Tibial nerve (tissue), 4 donors: ENCODE data around the gene OXA1L. TPM values are rescaled to one million over a fixed set of nuclear protein-coding genes. Genes with fewer than 3 reads are reported as not detected.
"Not testable (repeated sequence)": the region's sequence is repeated elsewhere in the genome, so short reads cannot be mapped to it uniquely, and the experiment has no call there.

Experiments used
- DNase-seq, 2 donors: peaks; one replicate each; pipeline ENCODE4 v3.0.0-alpha.2; 2019; ENCODE audit warnings: low spot score in 2 of 2
- H3K27ac ChIP-seq, 4 donors: fragments of 200-600 bp; sonication (generic) in 3 of 4; one replicate each; pipeline ENCODE4 v1.5.1; 2017 to 2019; ENCODE audit warnings: mild to moderate bottlenecking in 1 of 4
- H3K27me3 ChIP-seq, 2 donors: fragments of 200-600 bp; sonication (generic) in 1 of 2; one replicate each; pipeline versions ENCODE4 v1.5.1 to v1.6.0; 2017 to 2019
- H3K36me3 ChIP-seq, 3 donors: fragments of 200-600 bp; sonication (generic); one replicate each; pipeline ENCODE4 v1.5.1; 2018 to 2019
- H3K4me1 ChIP-seq, 4 donors: fragments of 200-600 bp; sonication (generic) in 3 of 4; one replicate each; pipeline ENCODE4 v1.5.1; 2017 to 2019
- H3K4me3 ChIP-seq, 4 donors: fragments of 200-600 bp; sonication (generic) in 3 of 4; one replicate each; pipeline ENCODE4 v1.5.1; 2017 to 2019; ENCODE audit warnings: mild to moderate bottlenecking in 1 of 4, moderate library complexity in 1 of 4
- H3K9me3 ChIP-seq, 4 donors: fragments of 200-600 bp; sonication (generic) in 3 of 4; one replicate each; pipeline ENCODE4 v1.5.1; 2017 to 2019
- CTCF ChIP-seq, 5 experiments: fragments of 200-600 bp in 3 of 5; fragments of 450-650 bp in 2 of 5; sonication (generic) in 3 of 5; IDR thresholded peaks; one replicate each; pipeline ENCODE4 v1.5.1; 2016 to 2019; ENCODE audit warnings: antibody characterized with exemption in 5 of 5, mild to moderate bottlenecking in 3 of 5, moderate library complexity in 2 of 5
- EP300 ChIP-seq, 2 donors: sonication (generic); formaldehyde crosslinking; IDR thresholded peaks; one replicate each; pipeline ENCODE4 v1.6.1; 2017; ENCODE audit warnings: antibody characterized with exemption in 2 of 2, mild to moderate bottlenecking in 1 of 2
- POLR2A ChIP-seq, 2 donors: fragments of 450-650 bp; IDR thresholded peaks; one replicate each; pipeline ENCODE4 v1.6.1; 2017; ENCODE audit warnings: antibody characterized with exemption in 2 of 2, mild to moderate bottlenecking in 2 of 2, moderate library complexity in 2 of 2
- WGBS, 2 donors: methylation state at CpG; one replicate each; pipeline ENCODE4 v1.1.5; 2018; 5-methylcytosine and 5-hydroxymethylcytosine counted together
- total RNA-seq, 4 donors: library from RNA; depleted of rRNA; stranded (reverse); fragments of >200 nt; gene quantifications; one replicate each; pipeline ENCODE4 v1.1.0, GENCODE V29; 2016

OXA1L gene
- total RNA-seq, 4 donors from 2014 or later, result 65.5 to 79.6 (median 69.6) TPM

GRCh38 chr14:22792158-22792557 is 25.7 kb downstream of the OXA1L start:
- DNase-seq, result no peak
- no peaks in the 10 kb centered on the region for H3K27me3 ChIP-seq
- no peak overlapping the region for H3K4me3 ChIP-seq
- no peak for TF ChIP-seq CTCF (IDR thresholded peaks at IDR 0.05)
- TF ChIP-seq EP300 (IDR thresholded peaks at IDR 0.05), result no peak
- no peak for TF ChIP-seq POLR2A (IDR thresholded peaks at IDR 0.05)
- no peak overlapping the region for H3K27ac ChIP-seq
- 86 to 89% methylated on average over 2 of the region's 2 CpGs for WGBS, 2 donors
- H3K36me3 ChIP-seq, result no peaks in the 10 kb centered on the region
- no peaks in the 10 kb centered on the region for H3K9me3 ChIP-seq
- H3K4me1 ChIP-seq, result no peaks in the 10 kb centered on the region

GRCh38 chr14:22793550-22793949 is 27.1 kb downstream of the OXA1L start:
- DNase-seq, H3K27me3 ChIP-seq, H3K9me3 ChIP-seq, H3K4me1 ChIP-seq, H3K27ac ChIP-seq, H3K36me3 ChIP-seq, H3K4me3 ChIP-seq: not testable (repeated sequence)
- 79 to 84% methylated on average over 5 of the region's 5 CpGs for WGBS, 2 donors

- no peaks in the 10 kb centered on the region for H3K27me3 ChIP-seq
- no peak overlapping the region for H3K27ac ChIP-seq
- no peaks in the 10 kb centered on the region for H3K4me1 ChIP-seq
- WGBS, 2 donors, result 60 to 70% methylated on average over 5 of the region's 5 CpGs
- H3K9me3 ChIP-seq, result no peaks in the 10 kb centered on the region
- DNase-seq, result no peak
- H3K36me3 ChIP-seq, result no peaks in the 10 kb centered on the region
- H3K4me3 ChIP-seq, result no peak overlapping the region
- TF ChIP-seq CTCF (IDR thresholded peaks at IDR 0.05), result no peak
- TF ChIP-seq EP300 (IDR thresholded peaks at IDR 0.05), result no peak
- no peak for TF ChIP-seq POLR2A (IDR thresholded peaks at IDR 0.05)
Observed at GRCh38 chr14:22793976-22794375, 27.5 kb downstream of the OXA1L start.

GRCh38 chr14:22794551-22794951 is 28.1 kb downstream of the OXA1L start:
- Histone ChIP-seq H3K27me3 (no peaks in the 10 kb centered on the region), H3K27ac (no peak overlapping the region), H3K4me3 (no peak overlapping the region), H3K36me3 (no peaks in the 10 kb centered on the region), H3K9me3 (no peaks in the 10 kb centered on the region), H3K4me1 (no peaks in the 10 kb centered on the region)
- TF ChIP-seq CTCF (IDR thresholded peaks at IDR 0.05) (no peak), EP300 (IDR thresholded peaks at IDR 0.05) (no peak), POLR2A (IDR thresholded peaks at IDR 0.05) (no peak)
- DNase-seq, result no peak
- 78 to 79% methylated on average over 6 to 7 of the region's 7 CpGs for WGBS, 2 donors

GRCh38 chr14:22796087-22796707 is 29.7 kb downstream of the OXA1L start:
- Histone ChIP-seq H3K27ac (no peak overlapping the region), H3K9me3 (no peaks in the 10 kb centered on the region), H3K4me1 (no peaks in the 10 kb centered on the region), H3K27me3 (no peaks in the 10 kb centered on the region), H3K36me3 (no peaks in the 10 kb centered on the region), H3K4me3 (no peak overlapping the region)
- WGBS, 2 donors, result 59 to 70% methylated on average over 5 of the region's 5 CpGs
- DNase-seq, result no peak
- TF ChIP-seq EP300 (IDR thresholded peaks at IDR 0.05) (no peak), POLR2A (IDR thresholded peaks at IDR 0.05) (no peak), CTCF (IDR thresholded peaks at IDR 0.05) (no peak)
